ENCODE data around the gene FXYD6. TPM values are rescaled to one million over a fixed set of nuclear protein-coding genes. Genes with fewer than 3 reads are reported as not detected.

Gene FXYD6
- total and polyA plus RNA-seq, 2 donors (not counting 1 experiment from before 2014, with no cell fraction given): not detected

GRCh38 chr11:117834838-117835443 is 41.5 kb downstream of the FXYD6 start:
- ATAC-seq (ENCODE audit: low read depth): no peak
- ChIA-PET CTCF (interaction anchor here (0.8 to 5.9 kb wide), 9 partner anchors 8 to 337 kb away, joined by 3 to 40 read pairs (median 8); no protein-coding TSS in a partner anchor), POLR2A (interaction anchor here (0.7 kb wide), 1 partner anchor 11 kb away, joined by 4 read pairs; no protein-coding TSS in a partner anchor)
- no peaks in the 10 kb centered on the region for H3K79me2 ChIP-seq (ENCODE audit: control insufficient read depth, insufficient read depth, low read length)
- H3K4me3 ChIP-seq (ENCODE audit: control extremely low read depth in 1 of 5, extremely low read depth in 1 of 5, insufficient read depth in 1 of 5, low read depth in 2 of 5, low read length in 4 of 5): no peak overlapping the region
- peaks cover 14% of the 10 kb centered on the region for H3K4me1 Mint-ChIP-seq
- no peaks in the 10 kb centered on the region for H4K20me1 ChIP-seq (ENCODE audit: control insufficient read depth, insufficient read depth, low read length, poor library complexity, severe bottlenecking)
- TF ChIP-seq EZH2 (IDR thresholded peaks at IDR 0.05; ENCODE audit: borderline replicate concordance, insufficient read depth, low read depth, low read length, poor library complexity, severe bottlenecking): no peak
- no peak for TF ChIP-seq CTCF (IDR thresholded peaks at IDR 0.05)
- no peaks in the 10 kb centered on the region for H3K9me3 Mint-ChIP-seq (ENCODE audit: insufficient read depth)
- 90% methylated on average over 16 of the region's 17 CpGs for WGBS (ENCODE audit: insufficient coverage)
- no peak overlapping the region for H3K9ac ChIP-seq (ENCODE audit: low read length)
- peaks cover 22% of the 10 kb centered on the region for H3K27me3 Mint-ChIP-seq
- H2AFZ ChIP-seq (ENCODE audit: insufficient read depth, low read depth, low read length, poor library complexity, severe bottlenecking): no peak overlapping the region
- no peak overlapping the region for H3K27ac Mint-ChIP-seq
- intact Hi-C loops (cut with micrococcal nuclease): no loop called here
- H3K27ac ChIP-seq (ENCODE audit: low read length in 2 of 2): no peak overlapping the region
- peaks cover 0 to 13% (median 0%) of the 10 kb centered on the region in 4 experiments for H3K27me3 ChIP-seq (replicated peaks in 1 of 4; ENCODE audit: control extremely low read depth in 1 of 4, control insufficient read depth in 3 of 4, insufficient read depth in 4 of 4, low read length in 3 of 4)
- H3K4me1 ChIP-seq (ENCODE audit: control insufficient read depth in 2 of 2, insufficient read depth in 2 of 2, low read length in 2 of 2): peaks cover 9 to 13% of the 10 kb centered on the region in 2 donors
- no peaks in the 10 kb centered on the region for H3K36me3 ChIP-seq (replicated peaks in 1 of 2; ENCODE audit: control extremely low read depth in 1 of 2, control insufficient read depth in 1 of 2, extremely low read depth in 1 of 2, insufficient read depth in 2 of 2, low read length in 1 of 2)
- H3K4me3 Mint-ChIP-seq: no peak overlapping the region
- no peak overlapping the region for H3K4me2 ChIP-seq (replicated peaks; ENCODE audit: low read depth, low read length, poor library complexity, severe bottlenecking)
- no peak for DNase-seq
- H3K9me3 ChIP-seq (ENCODE audit: control extremely low read depth in 1 of 3, control insufficient read depth in 2 of 3, insufficient read depth in 1 of 3, low read length in 2 of 3): no peaks in the 10 kb centered on the region

GRCh38 chr11:117834068-117834810 is 42.2 kb downstream of the FXYD6 start:
- no peaks in the 10 kb centered on the region for H3K9me3 Mint-ChIP-seq (ENCODE audit: insufficient read depth)
- DNase-seq (no peak), ATAC-seq (ENCODE audit: low read depth) (no peak)
- ChIA-PET CTCF (interaction anchor here (0.5 to 5.9 kb wide), 14 partner anchors 9 to 653 kb away, joined by 3 to 40 read pairs (median 5); no protein-coding TSS in a partner anchor), POLR2A (interaction anchor here (0.7 kb wide), 1 partner anchor 10 kb away, joined by 4 read pairs; no protein-coding TSS in a partner anchor)
- 95% methylated on average over 3 of the region's 6 CpGs for WGBS (ENCODE audit: insufficient coverage)
- H3K4me1 Mint-ChIP-seq: peaks cover 16% of the 10 kb centered on the region
- H2AFZ ChIP-seq (ENCODE audit: insufficient read depth, low read depth, low read length, poor library complexity, severe bottlenecking): no peak overlapping the region
- no peaks in the 10 kb centered on the region for H3K9me3 ChIP-seq (ENCODE audit: control extremely low read depth in 1 of 3, control insufficient read depth in 2 of 3, insufficient read depth in 1 of 3, low read length in 2 of 3)
- no peaks in the 10 kb centered on the region for H4K20me1 ChIP-seq (ENCODE audit: control insufficient read depth, insufficient read depth, low read length, poor library complexity, severe bottlenecking)
- H3K9ac ChIP-seq (ENCODE audit: low read length): no peak overlapping the region
- no peak overlapping the region for H3K27ac Mint-ChIP-seq
- peaks cover 20% of the 10 kb centered on the region for H3K27me3 Mint-ChIP-seq
- intact Hi-C loops (cut with micrococcal nuclease): no loop called here
- H3K4me3 Mint-ChIP-seq: no peak overlapping the region
- H3K27ac ChIP-seq (ENCODE audit: low read length in 2 of 2): no peak overlapping the region
- H3K4me1 ChIP-seq (ENCODE audit: control insufficient read depth in 2 of 2, insufficient read depth in 2 of 2, low read length in 2 of 2): peaks cover 10 to 14% of the 10 kb centered on the region in 2 donors
- TF ChIP-seq EZH2 (IDR thresholded peaks at IDR 0.05; ENCODE audit: borderline replicate concordance, insufficient read depth, low read depth, low read length, poor library complexity, severe bottlenecking): no peak
- no peak for TF ChIP-seq CTCF (IDR thresholded peaks at IDR 0.05)
- H3K27me3 ChIP-seq (replicated peaks in 1 of 4; ENCODE audit: control extremely low read depth in 1 of 4, control insufficient read depth in 3 of 4, insufficient read depth in 4 of 4, low read length in 3 of 4): peaks cover 0 to 15% (median 0%) of the 10 kb centered on the region in 4 experiments
- no peaks in the 10 kb centered on the region for H3K79me2 ChIP-seq (ENCODE audit: control insufficient read depth, insufficient read depth, low read length)
- H3K36me3 ChIP-seq (replicated peaks in 1 of 2; ENCODE audit: control extremely low read depth in 1 of 2, control insufficient read depth in 1 of 2, extremely low read depth in 1 of 2, insufficient read depth in 2 of 2, low read length in 1 of 2): no peaks in the 10 kb centered on the region
- no peak overlapping the region for H3K4me3 ChIP-seq (ENCODE audit: control extremely low read depth in 1 of 5, extremely low read depth in 1 of 5, insufficient read depth in 1 of 5, low read depth in 2 of 5, low read length in 4 of 5)
- H3K4me2 ChIP-seq (replicated peaks; ENCODE audit: low read depth, low read length, poor library complexity, severe bottlenecking): no peak overlapping the region

Data from B cell (primary cell).